ENCODE data around the gene VAV3.

Gene VAV3

GRCh38 chr1:107966550-107966949 is 1.6 kb upstream of the VAV3 start:
- DNase-seq = no peak
- Histone ChIP-seq H3K18ac (ENCODE audit: low read depth in 1 of 2, low read length in 2 of 2) (no peak overlapping the region), H3K36me3 (ENCODE audit: control insufficient read depth in 1 of 2, insufficient read depth in 2 of 2, low read depth in 1 of 2, low read length in 2 of 2) (no peaks in the 10 kb centered on the region), H3K4me1 (ENCODE audit: control insufficient read depth, insufficient read depth, low read depth, low read length) (peaks cover 18% of the 10 kb centered on the region), H2AFZ (ENCODE audit: low read depth, low read length) (no peak overlapping the region), H3K14ac (ENCODE audit: low read length in 2 of 2) (no peak overlapping the region), H3K9me3 (ENCODE audit: control insufficient read depth, low read length) (no peaks in the 10 kb centered on the region), H3K4me3 (ENCODE audit: insufficient read depth in 1 of 2, low read depth in 1 of 2, low read length in 2 of 2) (no peak overlapping the region), H2BK5ac (ENCODE audit: low read depth, low read length, poor library complexity, severe bottlenecking) (no peak overlapping the region), H3K23ac (ENCODE audit: low read length in 2 of 2) (no peak overlapping the region), H2AK5ac (ENCODE audit: low read length, severe bottlenecking) (no peak overlapping the region), H2BK12ac (ENCODE audit: low read length in 2 of 2) (no peak overlapping the region), H3K79me1 (replicated peaks; ENCODE audit: low read length, poor library complexity, severe bottlenecking) (no peaks in the 10 kb centered on the region), H2BK15ac (ENCODE audit: low read depth, poor library complexity, severe bottlenecking) (no peak overlapping the region), H3K9ac (ENCODE audit: low read length) (no peak overlapping the region), H3K4me2 (ENCODE audit: low read length, poor library complexity, severe bottlenecking) (no peak overlapping the region), H4K91ac (ENCODE audit: low read length) (no peak overlapping the region), H3K27ac (ENCODE audit: low read length, poor library complexity, severe bottlenecking) (no peak overlapping the region), H4K8ac (ENCODE audit: low read length) (no peak overlapping the region), H3K4ac (ENCODE audit: low read depth in 1 of 2, low read length in 2 of 2) (no peak overlapping the region), H2BK120ac (ENCODE audit: low read depth, low read length) (no peak overlapping the region), H3K27me3 (ENCODE audit: control insufficient read depth in 1 of 2, insufficient read depth in 1 of 2, low read length in 2 of 2) (peaks cover 3 to 34% of the 10 kb centered on the region in 2 experiments)
- WGBS = 59% methylated on average over 7 of the region's 8 CpGs

DNA sequence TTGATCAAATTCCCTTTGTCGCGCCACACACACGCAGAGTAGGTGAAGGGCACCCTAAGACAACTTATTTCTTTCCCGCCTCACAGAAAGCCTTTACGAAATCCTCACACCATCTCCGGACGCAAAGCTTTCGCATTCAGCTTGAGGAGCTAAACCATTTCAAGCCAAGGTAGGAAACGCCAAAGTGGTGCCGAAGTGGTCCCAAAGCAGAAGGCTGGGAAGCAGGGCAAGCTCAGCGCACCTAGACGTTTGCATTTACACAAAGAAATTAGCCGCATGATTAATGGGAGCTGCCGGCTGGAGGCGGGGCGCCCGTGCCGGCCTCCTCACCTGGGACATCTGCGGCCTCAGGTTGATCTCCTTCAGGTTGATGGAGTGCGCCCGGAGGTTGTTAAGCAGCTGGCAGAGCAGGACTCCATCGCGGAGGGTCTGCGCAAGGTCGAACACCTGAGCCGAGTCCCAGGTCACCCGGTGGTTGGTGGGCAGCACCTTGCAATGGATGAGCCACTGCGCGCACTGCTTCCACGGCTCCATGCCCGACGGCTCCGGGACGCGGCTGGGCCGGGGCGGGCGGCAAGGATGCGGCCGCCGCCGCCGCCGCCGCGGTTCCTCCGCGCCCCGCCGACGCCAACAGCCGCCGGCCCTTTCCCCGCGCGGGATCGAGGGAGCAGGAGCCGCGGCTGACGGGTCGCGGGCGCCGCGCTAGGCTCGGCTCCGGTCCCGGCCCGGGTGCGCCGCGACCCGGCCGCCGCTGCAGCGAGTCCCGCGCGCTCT is 457 bp downstream of the VAV3 start:
- peak overlapping the region; percentile 100 for H3K4me2 ChIP-seq (ENCODE audit: low read length, poor library complexity, severe bottlenecking)
- under 1% methylated on average over 53 of the region's 79 CpGs for WGBS
- H2AFZ ChIP-seq (ENCODE audit: low read depth, low read length) = peak overlapping the region; percentile 36
- no peak overlapping the region for H3K27ac ChIP-seq (ENCODE audit: low read length, poor library complexity, severe bottlenecking)
- no peak overlapping the region for H2AK5ac ChIP-seq (ENCODE audit: low read length, severe bottlenecking)
- no peak overlapping the region for H2BK12ac ChIP-seq (ENCODE audit: low read length in 2 of 2)
- no peaks in the 10 kb centered on the region for H3K9me3 ChIP-seq (ENCODE audit: control insufficient read depth, low read length)
- peaks cover 18% of the 10 kb centered on the region for H3K4me1 ChIP-seq (ENCODE audit: control insufficient read depth, insufficient read depth, low read depth, low read length)
- no peaks in the 10 kb centered on the region for H3K36me3 ChIP-seq (ENCODE audit: control insufficient read depth in 1 of 2, insufficient read depth in 2 of 2, low read depth in 1 of 2, low read length in 2 of 2)
- H3K23ac ChIP-seq (ENCODE audit: low read length in 2 of 2) = peak overlapping the region in 1 of 2 experiments; percentile 32
- no peak overlapping the region for H4K91ac ChIP-seq (ENCODE audit: low read length)
- peak overlapping the region in 1 of 2 experiments; percentile 54 for H3K18ac ChIP-seq (ENCODE audit: low read depth in 1 of 2, low read length in 2 of 2)
- peak overlapping the region; percentile 48 to 85 for H3K4me3 ChIP-seq (ENCODE audit: insufficient read depth in 1 of 2, low read depth in 1 of 2, low read length in 2 of 2)
- H2BK5ac ChIP-seq (ENCODE audit: low read depth, low read length, poor library complexity, severe bottlenecking) = no peak overlapping the region
- peaks cover 3 to 39% of the 10 kb centered on the region in 2 experiments for H3K27me3 ChIP-seq (ENCODE audit: control insufficient read depth in 1 of 2, insufficient read depth in 1 of 2, low read length in 2 of 2)
- H3K4ac ChIP-seq (ENCODE audit: low read depth in 1 of 2, low read length in 2 of 2) = no peak overlapping the region
- no peak overlapping the region for H3K14ac ChIP-seq (ENCODE audit: low read length in 2 of 2)
- H3K79me1 ChIP-seq (replicated peaks; ENCODE audit: low read length, poor library complexity, severe bottlenecking) = no peaks in the 10 kb centered on the region
- peak; percentile 20 for DNase-seq
- peak overlapping the region; percentile 76 for H3K9ac ChIP-seq (ENCODE audit: low read length)
- H2BK15ac ChIP-seq (ENCODE audit: low read depth, poor library complexity, severe bottlenecking) = no peak overlapping the region
- no peak overlapping the region for H2BK120ac ChIP-seq (ENCODE audit: low read depth, low read length)
- H4K8ac ChIP-seq (ENCODE audit: low read length) = no peak overlapping the region

GRCh38 chr1:107963601-107964335 is 1.2 kb downstream of the VAV3 start:
- Histone ChIP-seq H3K4ac (ENCODE audit: low read depth in 1 of 2, low read length in 2 of 2) (no peak overlapping the region), H3K9me3 (ENCODE audit: control insufficient read depth, low read length) (no peaks in the 10 kb centered on the region), H2BK15ac (ENCODE audit: low read depth, poor library complexity, severe bottlenecking) (no peak overlapping the region), H3K9ac (ENCODE audit: low read length) (peak overlapping the region; percentile 76), H3K23ac (ENCODE audit: low read length in 2 of 2) (no peak overlapping the region), H2BK5ac (ENCODE audit: low read depth, low read length, poor library complexity, severe bottlenecking) (no peak overlapping the region), H2BK120ac (ENCODE audit: low read depth, low read length) (no peak overlapping the region), H3K4me2 (ENCODE audit: low read length, poor library complexity, severe bottlenecking) (peak overlapping the region; percentile 100), H2AFZ (ENCODE audit: low read depth, low read length) (no peak overlapping the region), H4K8ac (ENCODE audit: low read length) (no peak overlapping the region), H3K18ac (ENCODE audit: low read depth in 1 of 2, low read length in 2 of 2) (no peak overlapping the region), H4K91ac (ENCODE audit: low read length) (no peak overlapping the region), H3K14ac (ENCODE audit: low read length in 2 of 2) (no peak overlapping the region), H3K4me1 (ENCODE audit: control insufficient read depth, insufficient read depth, low read depth, low read length) (peaks cover 18% of the 10 kb centered on the region), H2BK12ac (ENCODE audit: low read length in 2 of 2) (no peak overlapping the region), H2AK5ac (ENCODE audit: low read length, severe bottlenecking) (no peak overlapping the region), H3K27me3 (ENCODE audit: control insufficient read depth in 1 of 2, insufficient read depth in 1 of 2, low read length in 2 of 2) (peaks cover 3 to 40% of the 10 kb centered on the region in 2 experiments), H3K27ac (ENCODE audit: low read length, poor library complexity, severe bottlenecking) (no peak overlapping the region), H3K79me1 (replicated peaks; ENCODE audit: low read length, poor library complexity, severe bottlenecking) (no peaks in the 10 kb centered on the region), H3K36me3 (ENCODE audit: control insufficient read depth in 1 of 2, insufficient read depth in 2 of 2, low read depth in 1 of 2, low read length in 2 of 2) (no peaks in the 10 kb centered on the region), H3K4me3 (ENCODE audit: insufficient read depth in 1 of 2, low read depth in 1 of 2, low read length in 2 of 2) (peak overlapping the region in 1 of 2 experiments; percentile 85)
- peak; percentile 38 for DNase-seq
- WGBS = 2% methylated on average over 18 of the region's 21 CpGs

DNA sequence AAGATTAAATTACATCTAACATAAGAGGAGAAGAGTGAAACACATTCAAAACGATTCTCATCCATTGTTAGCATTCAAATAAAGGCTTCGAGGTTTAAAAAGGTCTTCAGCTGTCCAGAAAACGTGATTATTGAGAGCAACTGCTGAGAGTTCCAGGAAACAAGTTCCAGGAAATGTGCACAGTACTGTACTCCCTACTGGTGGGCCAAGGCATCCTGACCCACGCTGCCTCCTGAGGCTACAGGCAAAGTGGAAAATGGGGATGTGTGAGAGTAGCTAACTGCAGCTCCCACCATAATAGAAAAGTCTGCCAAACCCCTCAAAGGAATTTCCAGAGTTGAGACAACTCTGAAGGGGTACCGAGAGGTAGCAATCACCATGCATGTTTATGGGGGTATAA is 2.0 kb downstream of the VAV3 start:
- Histone ChIP-seq H3K9ac (ENCODE audit: low read length) (peak overlapping the region; percentile 76), H2AK5ac (ENCODE audit: low read length, severe bottlenecking) (no peak overlapping the region), H3K27me3 (ENCODE audit: control insufficient read depth in 1 of 2, insufficient read depth in 1 of 2, low read length in 2 of 2) (peaks cover 0 to 40% of the 10 kb centered on the region in 2 experiments), H3K27ac (ENCODE audit: low read length, poor library complexity, severe bottlenecking) (no peak overlapping the region), H3K14ac (ENCODE audit: low read length in 2 of 2) (no peak overlapping the region), H3K9me3 (ENCODE audit: control insufficient read depth, low read length) (no peaks in the 10 kb centered on the region), H2BK120ac (ENCODE audit: low read depth, low read length) (no peak overlapping the region), H3K79me1 (replicated peaks; ENCODE audit: low read length, poor library complexity, severe bottlenecking) (no peaks in the 10 kb centered on the region), H3K18ac (ENCODE audit: low read depth in 1 of 2, low read length in 2 of 2) (no peak overlapping the region), H2BK5ac (ENCODE audit: low read depth, low read length, poor library complexity, severe bottlenecking) (no peak overlapping the region), H3K4me1 (ENCODE audit: control insufficient read depth, insufficient read depth, low read depth, low read length) (peaks cover 18% of the 10 kb centered on the region), H4K91ac (ENCODE audit: low read length) (no peak overlapping the region), H3K4ac (ENCODE audit: low read depth in 1 of 2, low read length in 2 of 2) (no peak overlapping the region), H3K4me2 (ENCODE audit: low read length, poor library complexity, severe bottlenecking) (no peak overlapping the region), H2BK12ac (ENCODE audit: low read length in 2 of 2) (no peak overlapping the region), H3K4me3 (ENCODE audit: insufficient read depth in 1 of 2, low read depth in 1 of 2, low read length in 2 of 2) (peak overlapping the region in 1 of 2 experiments; percentile 85), H4K8ac (ENCODE audit: low read length) (no peak overlapping the region), H2AFZ (ENCODE audit: low read depth, low read length) (no peak overlapping the region), H2BK15ac (ENCODE audit: low read depth, poor library complexity, severe bottlenecking) (no peak overlapping the region), H3K36me3 (ENCODE audit: control insufficient read depth in 1 of 2, insufficient read depth in 2 of 2, low read depth in 1 of 2, low read length in 2 of 2) (no peaks in the 10 kb centered on the region), H3K23ac (ENCODE audit: low read length in 2 of 2) (no peak overlapping the region)
- no peak for DNase-seq
- WGBS = 90% methylated on average over 3 of the region's 5 CpGs

Data from mesenchymal stem cell (in vitro differentiated cells and primary cell).